Neural progenitor cell (in vitro differentiated cells): Measurements from ENCODE around the gene MPP2. TPM values are rescaled to one million over a fixed set of nuclear protein-coding genes. Genes with fewer than 3 reads are reported as not detected.

Experiments used
- DNase-seq: peaks from one replicate; pipeline ENCODE4 v3.0.0-alpha.2; 2016; ENCODE audit warnings: low spot score
- H2AFZ ChIP-seq: fragments of 200-600 bp; sonication (generic); replicated peaks from 2 replicates; pipeline ENCODE4 v1.6.1; 2016; ENCODE audit warnings: antibody characterized with exemption
- H3F3A ChIP-seq: fragments of 200-600 bp; sonication (generic); 2 replicates; pipeline ENCODE4 v1.6.1; 2016; ENCODE audit warnings: antibody characterized with exemption, low read depth
- H3K27ac ChIP-seq: fragments of 200-600 bp; sonication (generic); 2 replicates; pipeline ENCODE4 v1.5.1; 2016; ENCODE audit warnings: mild to moderate bottlenecking
- H3K27me3 ChIP-seq: fragments of 200-600 bp; sonication (generic); 2 replicates; pipeline ENCODE4 v1.6.1; 2016; ENCODE audit warnings: mild to moderate bottlenecking, moderate library complexity
- H3K36me3 ChIP-seq: fragments of 200-600 bp; sonication (generic); 2 replicates; pipeline ENCODE4 v1.5.1; 2016
- H3K4me1 ChIP-seq: fragments of 200-600 bp; sonication (generic); 2 replicates; pipeline ENCODE4 v1.6.1; 2016; ENCODE audit warnings: mixed run types
- H3K4me2 ChIP-seq: fragments of 200-600 bp; sonication (generic); 2 replicates; pipeline ENCODE4 v1.6.1; 2016
- H3K4me3 ChIP-seq: fragments of 200-600 bp; sonication (generic); 2 replicates; pipeline ENCODE4 v1.5.1; 2016
- H3K79me2 ChIP-seq: fragments of 200-600 bp; sonication (generic); 2 replicates; pipeline ENCODE4 v1.6.1; 2016; ENCODE audit warnings: low read depth
- H3K9ac ChIP-seq: fragments of 200-600 bp; sonication (generic); 2 replicates; pipeline ENCODE4 v1.6.1; 2016
- H3K9me3 ChIP-seq: fragments of 200-600 bp; sonication (generic); 2 replicates; pipeline ENCODE4 v1.5.1; 2016; ENCODE audit warnings: low read depth
- H4K20me1 ChIP-seq: fragments of 200-600 bp; sonication (generic); 2 replicates; pipeline ENCODE4 v1.6.1; 2016; ENCODE audit warnings: low read depth
- H3K27ac Mint-ChIP-seq: 3 replicates; pipeline ENCODE4 v1.8.0; 2021; ENCODE audit warnings: mixed read lengths
- H3K27me3 Mint-ChIP-seq: 2 replicates; pipeline ENCODE4 v1.8.0; 2022; ENCODE audit warnings: low read depth, mild to moderate bottlenecking, inconsistent platforms, moderate library complexity, mixed read lengths; ENCODE audit not compliant: insufficient read depth
- H3K36me3 Mint-ChIP-seq: 3 replicates; pipeline ENCODE4 v1.8.0; 2021; ENCODE audit warnings: mixed read lengths
- H3K4me1 Mint-ChIP-seq: 3 replicates; pipeline ENCODE4 v1.8.0; 2021; ENCODE audit warnings: mixed read lengths
- H3K4me3 Mint-ChIP-seq: 3 replicates; pipeline ENCODE4 v1.8.0; 2021; ENCODE audit warnings: mild to moderate bottlenecking, moderate library complexity, mixed read lengths
- H3K9me3 Mint-ChIP-seq: 3 replicates; pipeline ENCODE4 v1.8.0; 2020; ENCODE audit warnings: mixed read lengths
- EZH2 ChIP-seq: fragments of 200-600 bp; sonication (generic); IDR thresholded peaks from 2 replicates; pipeline ENCODE4 v1.6.1; 2017; ENCODE audit warnings: antibody characterized with exemption, mild to moderate bottlenecking, moderate library complexity
- EZH2phosphoT487 ChIP-seq: fragments of 200-600 bp; sonication (generic); IDR thresholded peaks from 2 replicates; pipeline ENCODE4 v1.6.1; 2017; ENCODE audit warnings: antibody characterized with exemption
- total RNA-seq: library from RNA; depleted of rRNA; stranded (reverse); fragments of >200 nt; gene quantifications from 2 replicates; pipeline ENCODE4 v1.2.3, GENCODE V29; 2015; ENCODE audit warnings: low replicate concordance
- TF ChIP-seq, protein P1 (sequence below): fragments of 200-600 bp; sonication (generic); IDR thresholded peaks from 2 replicates; pipeline ENCODE4 v1.5.1; 2017; ENCODE audit warnings: antibody characterized with exemption, mild to moderate bottlenecking

Gene MPP2
- total RNA-seq, 1 donor from 2014 or later: 7.8 TPM

DNA sequence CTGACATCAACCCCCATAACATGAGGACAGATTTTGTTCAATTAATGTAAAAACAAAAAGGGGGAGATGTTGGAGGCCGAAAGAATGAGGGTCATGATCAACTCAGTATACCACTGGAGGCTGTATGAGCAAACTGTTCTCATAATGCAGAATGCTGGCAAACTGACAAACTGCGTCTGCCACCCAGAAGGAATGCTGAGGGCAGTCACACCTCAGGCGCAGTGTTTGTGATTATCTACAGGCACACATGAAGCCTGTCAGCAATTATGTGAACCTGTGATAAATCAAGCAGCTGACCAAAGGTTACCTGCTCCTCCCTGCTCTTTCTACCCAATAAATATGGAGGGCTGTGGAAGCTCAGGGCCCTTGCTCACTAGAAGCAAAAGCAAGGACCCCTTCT, 33.0 kb downstream of the MPP2 start:
- Mint-ChIP-seq H3K36me3 (peaks cover under 1% of the 10 kb centered on the region), H3K4me1 (peaks cover 7% of the 10 kb centered on the region), H3K9me3 (no peaks in the 10 kb centered on the region), H3K27ac (no peak overlapping the region), H3K4me3 (no peak overlapping the region), H3K27me3 (peaks cover 4% of the 10 kb centered on the region)
- TF ChIP-seq, protein P1, sequence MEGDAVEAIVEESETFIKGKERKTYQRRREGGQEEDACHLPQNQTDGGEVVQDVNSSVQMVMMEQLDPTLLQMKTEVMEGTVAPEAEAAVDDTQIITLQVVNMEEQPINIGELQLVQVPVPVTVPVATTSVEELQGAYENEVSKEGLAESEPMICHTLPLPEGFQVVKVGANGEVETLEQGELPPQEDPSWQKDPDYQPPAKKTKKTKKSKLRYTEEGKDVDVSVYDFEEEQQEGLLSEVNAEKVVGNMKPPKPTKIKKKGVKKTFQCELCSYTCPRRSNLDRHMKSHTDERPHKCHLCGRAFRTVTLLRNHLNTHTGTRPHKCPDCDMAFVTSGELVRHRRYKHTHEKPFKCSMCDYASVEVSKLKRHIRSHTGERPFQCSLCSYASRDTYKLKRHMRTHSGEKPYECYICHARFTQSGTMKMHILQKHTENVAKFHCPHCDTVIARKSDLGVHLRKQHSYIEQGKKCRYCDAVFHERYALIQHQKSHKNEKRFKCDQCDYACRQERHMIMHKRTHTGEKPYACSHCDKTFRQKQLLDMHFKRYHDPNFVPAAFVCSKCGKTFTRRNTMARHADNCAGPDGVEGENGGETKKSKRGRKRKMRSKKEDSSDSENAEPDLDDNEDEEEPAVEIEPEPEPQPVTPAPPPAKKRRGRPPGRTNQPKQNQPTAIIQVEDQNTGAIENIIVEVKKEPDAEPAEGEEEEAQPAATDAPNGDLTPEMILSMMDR: no peak
- no peak for TF ChIP-seq EZH2
- no peak for TF ChIP-seq EZH2phosphoT487
- Histone ChIP-seq H3K9ac (no peak overlapping the region), H2AFZ (no peak overlapping the region), H3K27ac (no peak overlapping the region), H3K79me2 (no peaks in the 10 kb centered on the region), H3K36me3 (no peaks in the 10 kb centered on the region), H3K9me3 (no peaks in the 10 kb centered on the region), H3K4me2 (no peak overlapping the region), H3K4me1 (peaks cover 9% of the 10 kb centered on the region), H3K27me3 (no peaks in the 10 kb centered on the region), H3K4me3 (no peak overlapping the region), H4K20me1 (no peaks in the 10 kb centered on the region), H3F3A (no peaks in the 10 kb centered on the region)
- no peak for DNase-seq

DNA sequence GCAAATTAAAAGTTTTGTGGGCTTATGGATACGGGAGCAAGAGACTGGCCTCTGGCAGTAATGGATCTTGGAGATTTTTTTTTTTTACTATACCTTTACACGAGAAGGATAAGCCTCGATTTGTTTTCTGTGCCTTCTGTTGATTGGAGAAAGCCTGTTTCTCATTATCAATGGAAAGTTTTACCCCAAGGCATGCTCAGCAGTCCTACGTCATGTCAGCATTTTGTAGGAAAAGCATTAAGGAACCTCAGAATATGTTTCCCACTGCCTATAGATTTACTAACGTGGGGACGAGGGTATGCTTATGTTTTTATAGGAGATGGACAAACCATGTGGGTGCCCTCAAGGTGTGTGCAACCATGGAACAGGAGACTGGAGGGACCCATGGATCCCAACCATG, 33.5 kb downstream of the MPP2 start:
- peaks cover 4% of the 10 kb centered on the region for H3K27me3 Mint-ChIP-seq
- TF ChIP-seq, protein P1: no peak
- TF ChIP-seq EZH2phosphoT487 (no peak), EZH2 (no peak)
- no peaks in the 10 kb centered on the region for H3K9me3 Mint-ChIP-seq
- no peaks in the 10 kb centered on the region for H3K79me2 ChIP-seq
- peaks cover 2% of the 10 kb centered on the region for H3K4me1 Mint-ChIP-seq
- H3K4me3 Mint-ChIP-seq: no peak overlapping the region
- no peak overlapping the region for H2AFZ ChIP-seq
- H3K27me3 ChIP-seq: no peaks in the 10 kb centered on the region
- H3K36me3 ChIP-seq: no peaks in the 10 kb centered on the region
- H3K9me3 ChIP-seq: no peaks in the 10 kb centered on the region
- no peak overlapping the region for H3K9ac ChIP-seq
- H3K27ac ChIP-seq: no peak overlapping the region
- DNase-seq: no peak
- H3F3A ChIP-seq: no peaks in the 10 kb centered on the region
- H3K4me1 ChIP-seq: peaks cover 8% of the 10 kb centered on the region
- no peaks in the 10 kb centered on the region for H3K36me3 Mint-ChIP-seq
- H3K4me3 ChIP-seq: no peak overlapping the region
- H4K20me1 ChIP-seq: no peaks in the 10 kb centered on the region
- H3K4me2 ChIP-seq: no peak overlapping the region
- H3K27ac Mint-ChIP-seq: no peak overlapping the region

DNA sequence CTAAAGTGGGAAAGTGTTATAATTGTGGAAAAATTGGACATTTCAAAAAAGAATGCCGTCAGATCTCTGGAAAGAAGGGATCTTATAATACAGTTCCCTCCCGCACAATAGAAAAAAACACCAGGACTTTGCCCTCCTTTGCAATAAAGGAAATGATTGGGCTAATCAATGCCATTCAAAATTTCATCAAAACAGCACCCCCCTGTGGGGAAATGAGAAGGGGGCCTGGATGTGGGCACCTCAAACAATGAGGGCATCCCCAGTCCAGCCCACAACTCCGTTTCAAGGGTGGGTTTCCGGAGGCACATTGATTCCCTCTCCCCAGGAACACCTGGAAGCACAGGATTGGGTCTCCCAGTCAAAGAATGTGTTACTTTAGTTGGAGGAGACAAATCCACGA, 34.2 kb downstream of the MPP2 start:
- Histone ChIP-seq H3K9ac (no peak overlapping the region), H3K4me3 (no peak overlapping the region), H3F3A (no peaks in the 10 kb centered on the region), H3K79me2 (no peaks in the 10 kb centered on the region), H3K27me3 (peaks cover under 1% of the 10 kb centered on the region), H3K4me2 (no peak overlapping the region), H3K9me3 (no peaks in the 10 kb centered on the region), H4K20me1 (no peaks in the 10 kb centered on the region), H3K27ac (no peak overlapping the region), H3K36me3 (no peaks in the 10 kb centered on the region), H2AFZ (no peak overlapping the region), H3K4me1 (peaks cover 6% of the 10 kb centered on the region)
- no peak for TF ChIP-seq EZH2phosphoT487
- TF ChIP-seq EZH2: no peak
- TF ChIP-seq, protein P1: peak; percentile 34
- H3K27ac Mint-ChIP-seq: no peak overlapping the region
- H3K4me1 Mint-ChIP-seq: no peaks in the 10 kb centered on the region
- no peak overlapping the region for H3K4me3 Mint-ChIP-seq
- H3K27me3 Mint-ChIP-seq: peaks cover 4% of the 10 kb centered on the region
- DNase-seq: no peak
- H3K9me3 Mint-ChIP-seq: no peaks in the 10 kb centered on the region
- H3K36me3 Mint-ChIP-seq: no peaks in the 10 kb centered on the region
